GM12874 (cell line): ENCODE results near the gene CAMK2D.

ENCODE experiments used
- TF ChIP-seq, protein P1 (sequence below): IDR thresholded peaks from 2 replicates; pipeline ENCODE4 v1.5.1; 2011; ENCODE audit warnings: low read depth, mild to moderate bottlenecking, control low read depth, low read length, moderate library complexity; ENCODE audit not compliant: insufficient read depth

The CAMK2D gene

DNA sequence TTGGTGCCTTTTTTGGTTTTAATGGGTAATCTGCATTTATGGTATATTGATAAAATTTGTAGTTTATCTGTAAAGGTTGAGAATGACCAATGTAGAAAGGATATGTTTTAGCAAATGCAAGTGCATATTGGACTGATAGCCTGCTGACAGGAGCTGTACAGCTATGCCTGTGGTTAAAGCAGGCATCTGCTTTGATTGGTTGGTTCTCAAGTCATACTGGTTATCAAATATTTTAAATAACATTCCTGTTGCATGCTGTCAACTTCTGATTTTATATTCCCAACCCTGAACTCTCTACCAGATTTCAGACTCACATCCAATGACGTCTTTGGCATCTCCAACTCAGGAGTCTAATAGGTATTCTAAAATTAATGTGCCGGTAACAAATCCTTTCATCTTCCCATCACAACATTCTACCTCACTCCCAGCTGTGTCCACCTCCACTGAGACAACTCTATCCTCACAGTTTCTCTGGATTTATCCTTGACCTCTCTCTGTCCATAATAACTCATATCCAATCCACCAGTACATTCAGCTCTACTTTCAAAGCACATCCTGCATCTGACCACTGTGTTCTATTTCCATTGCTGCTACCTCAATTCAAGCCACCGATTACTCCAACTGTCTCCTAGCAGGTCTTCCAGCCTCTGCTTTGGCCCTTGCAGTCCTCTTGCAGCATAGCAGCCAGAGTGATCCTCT lies 125.7 kb downstream of the CAMK2D start:
- TF ChIP-seq, protein P1, sequence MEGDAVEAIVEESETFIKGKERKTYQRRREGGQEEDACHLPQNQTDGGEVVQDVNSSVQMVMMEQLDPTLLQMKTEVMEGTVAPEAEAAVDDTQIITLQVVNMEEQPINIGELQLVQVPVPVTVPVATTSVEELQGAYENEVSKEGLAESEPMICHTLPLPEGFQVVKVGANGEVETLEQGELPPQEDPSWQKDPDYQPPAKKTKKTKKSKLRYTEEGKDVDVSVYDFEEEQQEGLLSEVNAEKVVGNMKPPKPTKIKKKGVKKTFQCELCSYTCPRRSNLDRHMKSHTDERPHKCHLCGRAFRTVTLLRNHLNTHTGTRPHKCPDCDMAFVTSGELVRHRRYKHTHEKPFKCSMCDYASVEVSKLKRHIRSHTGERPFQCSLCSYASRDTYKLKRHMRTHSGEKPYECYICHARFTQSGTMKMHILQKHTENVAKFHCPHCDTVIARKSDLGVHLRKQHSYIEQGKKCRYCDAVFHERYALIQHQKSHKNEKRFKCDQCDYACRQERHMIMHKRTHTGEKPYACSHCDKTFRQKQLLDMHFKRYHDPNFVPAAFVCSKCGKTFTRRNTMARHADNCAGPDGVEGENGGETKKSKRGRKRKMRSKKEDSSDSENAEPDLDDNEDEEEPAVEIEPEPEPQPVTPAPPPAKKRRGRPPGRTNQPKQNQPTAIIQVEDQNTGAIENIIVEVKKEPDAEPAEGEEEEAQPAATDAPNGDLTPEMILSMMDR: no peak

DNA sequence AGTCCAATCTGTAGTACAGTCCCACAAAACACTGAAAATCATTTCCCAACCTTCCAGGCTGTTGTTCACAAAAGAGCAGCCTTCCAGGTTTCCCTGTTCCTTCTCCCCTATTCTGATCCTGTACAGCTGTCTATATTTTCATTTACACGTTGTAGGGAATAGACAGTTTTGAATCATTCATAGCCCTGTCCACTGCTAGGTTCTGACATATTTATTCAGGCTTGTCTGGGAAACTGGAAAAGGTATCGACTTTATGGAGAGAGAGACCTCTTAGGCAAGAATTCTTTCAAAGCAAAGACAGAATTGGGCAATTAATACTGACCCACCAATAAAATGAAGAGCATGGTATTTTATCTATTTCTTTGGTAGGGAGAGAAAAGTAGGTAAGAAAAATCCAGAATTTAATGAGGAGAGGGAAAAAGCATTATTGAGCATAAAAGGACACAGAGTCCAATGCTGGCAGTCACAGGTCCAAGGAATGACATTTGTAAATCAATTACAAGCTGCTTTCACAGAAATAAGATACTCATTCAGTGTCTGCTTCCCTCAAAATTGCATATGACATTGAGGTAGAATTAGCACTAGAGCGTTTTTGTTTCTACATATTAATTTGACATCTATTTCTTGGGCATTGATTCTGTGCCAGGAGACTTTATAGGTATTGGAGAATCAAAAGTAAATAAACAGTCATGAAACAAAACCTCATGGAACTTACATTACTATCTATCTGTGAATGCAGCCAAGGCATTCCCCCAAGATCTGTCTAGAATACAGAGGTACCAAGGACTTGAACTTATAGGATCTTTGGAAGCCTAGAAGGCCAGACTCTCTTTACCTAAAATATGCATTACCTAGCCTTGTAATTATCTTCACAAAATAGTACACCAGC lies 127.2 kb downstream of the CAMK2D start:
- TF ChIP-seq, protein P1: no peak

DNA sequence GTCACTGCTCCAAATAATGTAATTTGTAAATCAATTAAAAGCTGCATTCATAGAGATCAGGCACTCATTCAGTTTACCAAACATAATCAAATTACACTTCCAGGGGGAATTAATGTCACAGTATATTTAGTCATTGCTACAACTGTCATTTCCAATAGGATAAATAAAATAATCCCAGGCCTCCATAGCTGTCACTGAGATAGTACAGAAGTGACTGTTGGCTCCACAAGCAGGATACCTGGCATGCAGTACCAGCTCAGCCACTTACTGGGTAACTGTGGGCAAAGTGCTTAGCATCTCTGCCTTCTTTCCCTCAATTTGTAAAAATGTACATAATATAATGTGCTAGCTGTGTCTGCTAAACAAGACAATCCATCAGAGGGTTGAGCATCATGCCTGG lies 128.1 kb downstream of the CAMK2D start:
- TF ChIP-seq, protein P1: no peak

DNA sequence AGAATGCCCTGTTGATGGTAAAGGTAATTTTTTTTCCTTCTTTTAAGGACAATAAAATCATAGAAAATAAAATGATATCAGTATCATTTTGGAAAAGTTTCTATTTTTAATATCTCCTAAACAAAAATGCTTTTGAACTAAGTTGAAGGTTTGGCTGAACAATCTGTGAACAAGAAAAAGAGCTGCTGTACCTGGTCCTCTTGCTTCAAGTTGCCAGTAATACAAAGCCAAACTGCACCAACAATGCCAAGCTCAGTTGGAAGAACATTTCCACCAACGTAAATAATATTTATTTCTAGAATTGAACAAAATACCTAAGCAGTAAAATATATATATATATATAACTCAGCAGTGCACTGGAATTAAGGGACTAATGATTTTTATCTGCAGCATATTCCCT lies 132.8 kb downstream of the CAMK2D start:
- TF ChIP-seq, protein P1: no peak

DNA sequence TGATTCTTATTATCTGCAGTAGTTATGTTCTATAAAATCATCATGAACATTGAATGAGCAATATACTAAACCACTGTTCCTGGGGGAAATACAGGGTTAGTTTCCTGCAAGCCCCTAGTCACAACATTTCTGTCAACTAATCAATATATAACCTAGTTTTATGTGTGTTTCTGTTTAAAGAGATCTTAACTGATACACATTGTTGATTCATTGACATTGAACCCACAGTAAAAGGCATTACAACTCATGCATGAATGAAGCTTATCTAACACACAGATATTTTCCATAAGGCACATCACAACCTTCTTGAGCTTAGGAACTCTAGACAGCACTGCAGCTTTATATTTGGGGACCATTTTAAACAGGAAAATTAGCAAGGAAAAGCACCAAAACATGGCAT lies 134.2 kb downstream of the CAMK2D start:
- TF ChIP-seq, protein P1: no peak

DNA sequence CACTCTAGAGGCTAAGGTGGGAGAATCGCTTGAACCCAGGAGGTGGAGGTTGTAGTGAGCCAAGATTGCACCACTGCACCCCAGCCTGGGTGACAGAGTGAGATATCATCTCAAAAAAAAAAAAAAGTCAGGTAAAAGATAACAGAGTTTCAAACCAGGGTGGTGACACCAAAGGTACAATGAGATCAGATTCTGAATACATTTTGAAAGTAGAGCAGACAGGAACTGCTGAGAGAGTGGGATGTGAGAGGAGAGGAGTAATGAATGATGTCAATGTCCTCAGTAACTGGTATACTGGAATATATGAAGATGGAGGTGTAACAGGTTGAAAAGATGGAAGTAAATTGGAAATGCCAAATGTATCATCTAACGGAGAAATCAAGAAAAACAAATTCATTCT lies 135.6 kb downstream of the CAMK2D start:
- TF ChIP-seq, protein P1: no peak

DNA sequence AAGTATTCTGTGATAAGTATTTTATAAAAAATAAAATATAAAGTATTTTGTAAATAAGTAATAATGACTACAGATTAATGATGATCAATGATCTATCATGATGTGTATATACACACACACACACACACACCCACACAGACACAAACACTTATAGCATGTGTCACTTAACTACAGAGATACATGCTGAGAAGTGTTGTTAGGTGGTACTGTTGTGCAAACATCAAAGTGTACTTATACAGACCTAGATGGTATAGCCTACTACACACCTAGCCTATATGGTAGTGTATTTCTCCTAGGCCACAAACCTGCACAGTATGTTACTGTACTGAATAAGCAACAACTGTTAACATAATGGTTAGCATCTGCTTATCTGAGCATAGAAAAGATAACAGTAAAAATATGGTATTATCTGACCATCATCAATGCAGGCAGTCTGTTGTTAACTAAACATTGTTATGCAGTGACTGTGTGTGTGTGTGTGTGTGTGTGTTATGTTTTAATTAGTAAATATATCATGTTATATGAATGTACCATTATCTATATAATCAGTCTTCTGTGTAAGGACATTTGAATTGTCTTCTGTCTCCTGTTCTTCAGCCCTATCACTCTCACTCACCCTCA lies 138.2 kb downstream of the CAMK2D start:
- TF ChIP-seq, protein P1: no peak
